CD4-positive, alpha-beta T cell (primary cell): ENCODE measurements around the gene RPS6KA2. TPM values are rescaled to one million over a fixed set of nuclear protein-coding genes. Genes with fewer than 3 reads are reported as not detected.

Experiments
- ATAC-seq: fragments of 200-7000 bp; cut with Tn5 transposase; one replicate; pipeline ENCODE4 v1.10.0; 2022; ENCODE audit warnings: mild to moderate bottlenecking; ENCODE audit not compliant: poor library complexity
- CTCF ChIA-PET: fragments of 350-600 bp; sonication (Branson Sonifier 250); formaldehyde crosslinking; loops from one replicate; lab custom pipeline; 2021; ENCODE audit warnings: antibody characterized with exemption, inconsistent platforms; lab: Charles Lee
- POLR2A ChIA-PET: fragments of 350-600 bp; sonication (Branson Sonifier 250); formaldehyde crosslinking; loops from one replicate; lab custom pipeline; 2021; ENCODE audit warnings: antibody characterized with exemption, inconsistent platforms; lab: Charles Lee
- DNase-seq, 14 experiments: peaks; one replicate each; pipeline ENCODE4 v3.0.0-alpha.2; 2013 to 2020; ENCODE audit warnings: mixed read lengths in 2 of 14
- H3K27ac ChIP-seq, 2 donors: one replicate each; pipeline versions ENCODE4 v1.5.1 to v1.7.0; 2013; ENCODE audit warnings: low read length in 2 of 2, low read depth in 1 of 2, mild to moderate bottlenecking in 1 of 2
- H3K27me3 ChIP-seq, 2 experiments: 1 replicate in 1 of 2; 2 replicates in 1 of 2; pipeline versions ENCODE4 v1.6.1 to v1.7.0; 2013; ENCODE audit warnings: low read length in 2 of 2, control low read depth in 1 of 2, mild to moderate bottlenecking in 1 of 2, moderate library complexity in 1 of 2; ENCODE audit not compliant: insufficient read depth in 2 of 2, control insufficient read depth in 1 of 2
- H3K36me3 ChIP-seq: one replicate; pipeline ENCODE4 v1.6.1; 2013; ENCODE audit warnings: low read length, control low read depth; ENCODE audit not compliant: insufficient read depth
- H3K4me1 ChIP-seq: one replicate; pipeline ENCODE4 v1.6.1; 2013; ENCODE audit warnings: low read length, control low read depth; ENCODE audit not compliant: insufficient read depth
- H3K4me3 ChIP-seq: one replicate; pipeline ENCODE4 v1.5.1; 2013; ENCODE audit warnings: mild to moderate bottlenecking, low read length, moderate library complexity
- H3K9me3 ChIP-seq, 2 experiments: 1 replicate in 1 of 2; 2 replicates in 1 of 2; pipeline versions ENCODE4 v1.6.1 to v1.7.0; 2013; ENCODE audit warnings: low read length in 2 of 2, mild to moderate bottlenecking in 2 of 2, control low read depth in 1 of 2, moderate library complexity in 1 of 2; ENCODE audit not compliant: control insufficient read depth in 1 of 2, insufficient read depth in 1 of 2
- H3K27ac Mint-ChIP-seq: one replicate; pipeline ENCODE4 v1.8.0; 2020; ENCODE audit warnings: mixed read lengths
- H3K27me3 Mint-ChIP-seq: one replicate; pipeline ENCODE4 v1.8.0; 2021; ENCODE audit warnings: mixed read lengths
- H3K36me3 Mint-ChIP-seq: one replicate; pipeline ENCODE4 v1.8.0; 2021; ENCODE audit warnings: low read depth, mixed read lengths
- H3K4me1 Mint-ChIP-seq: one replicate; pipeline ENCODE4 v1.8.0; 2021; ENCODE audit warnings: low read depth, mixed read lengths
- H3K4me3 Mint-ChIP-seq: one replicate; pipeline ENCODE4 v1.8.0; 2020; ENCODE audit warnings: mild to moderate bottlenecking, mixed read lengths
- H3K9me3 Mint-ChIP-seq: one replicate; pipeline ENCODE4 v1.8.0; 2020; ENCODE audit warnings: mixed read lengths
- intact Hi-C, 2 experiments: fragments of 100-400 bp; cut with DNase I in 1 of 2; cut with micrococcal nuclease in 1 of 2; formaldehyde crosslinking; loops; one replicate each; pipeline versions ENCODE4 v1.15.1 to v1.9.0; 2023 to 2025; cut with DNase I, micrococcal nuclease
- total RNA-seq, 174 experiments: library from RNA in 2 of 174; stranded (reverse) in 2 of 174; gene quantifications; one replicate each; pipeline ENCODE4 v1.2.3 and lab custom pipeline; 2021 to 2026
- TF ChIP-seq, protein P1 (sequence below): fragments of 200-600 bp; IDR thresholded peaks from one replicate; pipeline ENCODE4 v1.8.0; 2022; ENCODE audit warnings: antibody characterized with exemption, mild to moderate bottlenecking

Gene RPS6KA2
- total RNA-seq, 2 experiments from 2014 or later, result 5.6 to 6.2 TPM

DNA sequence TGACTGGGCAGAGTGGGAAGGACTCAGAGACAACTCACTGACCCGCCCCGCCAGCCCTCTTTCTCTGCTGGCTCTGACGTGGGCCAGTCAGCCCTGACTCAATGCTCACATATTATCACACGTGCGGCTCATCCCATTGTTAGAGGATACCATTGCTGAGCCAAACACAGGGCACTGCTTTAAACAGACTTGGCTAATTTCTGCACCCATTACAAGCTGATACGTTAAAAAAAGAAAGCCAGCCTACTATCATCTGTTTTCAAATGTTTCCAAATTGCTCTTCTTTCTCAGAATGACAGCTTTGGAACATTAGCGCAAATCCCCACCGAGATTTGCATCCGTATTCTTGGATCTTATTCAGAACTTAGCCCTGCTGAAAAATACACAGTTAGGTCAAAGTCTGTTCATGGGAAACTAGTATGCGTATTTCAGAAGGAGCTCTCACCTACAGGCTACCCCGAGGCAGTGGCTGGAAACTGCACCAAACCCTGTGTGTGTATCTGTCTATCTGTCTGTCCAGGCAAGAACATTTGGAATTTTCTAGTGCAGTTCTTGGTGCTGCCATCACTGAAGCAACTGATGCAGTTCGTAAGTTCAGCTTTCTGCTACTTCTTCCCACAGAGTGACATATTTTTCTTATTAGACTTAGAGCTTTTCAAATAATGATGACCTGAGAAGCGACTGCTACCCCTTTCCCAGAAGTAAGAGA, 73.3 kb downstream of the RPS6KA2 start:
- ATAC-seq (no peak), DNase-seq (no peak)
- ChIA-PET POLR2A (no interaction called here), CTCF (no interaction called here)
- Mint-ChIP-seq H3K9me3 (no peaks in the 10 kb centered on the region), H3K27ac (no peak overlapping the region), H3K4me1 (peaks cover 6% of the 10 kb centered on the region), H3K36me3 (no peaks in the 10 kb centered on the region), H3K4me3 (no peak overlapping the region), H3K27me3 (no peaks in the 10 kb centered on the region)
- Histone ChIP-seq H3K4me1 (peaks cover 6% of the 10 kb centered on the region), H3K27ac (no peak overlapping the region), H3K4me3 (no peak overlapping the region), H3K36me3 (no peaks in the 10 kb centered on the region), H3K27me3 (no peaks in the 10 kb centered on the region), H3K9me3 (no peaks in the 10 kb centered on the region)
- TF ChIP-seq, protein P1, sequence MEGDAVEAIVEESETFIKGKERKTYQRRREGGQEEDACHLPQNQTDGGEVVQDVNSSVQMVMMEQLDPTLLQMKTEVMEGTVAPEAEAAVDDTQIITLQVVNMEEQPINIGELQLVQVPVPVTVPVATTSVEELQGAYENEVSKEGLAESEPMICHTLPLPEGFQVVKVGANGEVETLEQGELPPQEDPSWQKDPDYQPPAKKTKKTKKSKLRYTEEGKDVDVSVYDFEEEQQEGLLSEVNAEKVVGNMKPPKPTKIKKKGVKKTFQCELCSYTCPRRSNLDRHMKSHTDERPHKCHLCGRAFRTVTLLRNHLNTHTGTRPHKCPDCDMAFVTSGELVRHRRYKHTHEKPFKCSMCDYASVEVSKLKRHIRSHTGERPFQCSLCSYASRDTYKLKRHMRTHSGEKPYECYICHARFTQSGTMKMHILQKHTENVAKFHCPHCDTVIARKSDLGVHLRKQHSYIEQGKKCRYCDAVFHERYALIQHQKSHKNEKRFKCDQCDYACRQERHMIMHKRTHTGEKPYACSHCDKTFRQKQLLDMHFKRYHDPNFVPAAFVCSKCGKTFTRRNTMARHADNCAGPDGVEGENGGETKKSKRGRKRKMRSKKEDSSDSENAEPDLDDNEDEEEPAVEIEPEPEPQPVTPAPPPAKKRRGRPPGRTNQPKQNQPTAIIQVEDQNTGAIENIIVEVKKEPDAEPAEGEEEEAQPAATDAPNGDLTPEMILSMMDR, result no peak
- intact Hi-C loops, result no loop called here

DNA sequence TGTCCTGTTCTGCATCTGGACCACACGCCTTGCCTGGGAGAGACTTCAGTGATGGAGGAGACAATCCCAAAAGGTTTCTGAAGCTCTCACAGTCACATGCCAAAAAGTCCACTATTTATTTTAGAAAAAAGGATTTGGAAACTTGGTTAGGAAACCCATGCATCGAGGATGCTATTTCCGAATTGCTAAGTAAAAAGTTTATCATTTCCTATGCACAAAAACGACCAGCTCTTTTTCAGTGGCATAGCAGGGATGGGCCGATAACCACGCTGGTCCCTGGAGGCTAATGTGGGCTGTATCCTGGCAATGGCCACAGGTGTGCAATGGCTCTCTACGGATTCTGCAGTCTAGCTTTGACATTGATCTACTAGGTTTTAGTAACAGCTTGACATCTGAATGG, 74.5 kb downstream of the RPS6KA2 start:
- Mint-ChIP-seq H3K4me1 (peaks cover 6% of the 10 kb centered on the region), H3K9me3 (peaks cover 3% of the 10 kb centered on the region), H3K27ac (no peak overlapping the region), H3K4me3 (no peak overlapping the region), H3K27me3 (no peaks in the 10 kb centered on the region), H3K36me3 (no peaks in the 10 kb centered on the region)
- TF ChIP-seq, protein P1, result no peak
- DNase-seq (no peak), ATAC-seq (no peak)
- H3K9me3 ChIP-seq, result no peaks in the 10 kb centered on the region
- H3K27me3 ChIP-seq, result no peaks in the 10 kb centered on the region
- H3K36me3 ChIP-seq, result no peaks in the 10 kb centered on the region
- no peak overlapping the region for H3K4me3 ChIP-seq
- ChIA-PET CTCF (no interaction called here), POLR2A (no interaction called here)
- peaks cover 6% of the 10 kb centered on the region for H3K4me1 ChIP-seq
- H3K27ac ChIP-seq, result no peak overlapping the region
- intact Hi-C loops, result no loop called here

DNA sequence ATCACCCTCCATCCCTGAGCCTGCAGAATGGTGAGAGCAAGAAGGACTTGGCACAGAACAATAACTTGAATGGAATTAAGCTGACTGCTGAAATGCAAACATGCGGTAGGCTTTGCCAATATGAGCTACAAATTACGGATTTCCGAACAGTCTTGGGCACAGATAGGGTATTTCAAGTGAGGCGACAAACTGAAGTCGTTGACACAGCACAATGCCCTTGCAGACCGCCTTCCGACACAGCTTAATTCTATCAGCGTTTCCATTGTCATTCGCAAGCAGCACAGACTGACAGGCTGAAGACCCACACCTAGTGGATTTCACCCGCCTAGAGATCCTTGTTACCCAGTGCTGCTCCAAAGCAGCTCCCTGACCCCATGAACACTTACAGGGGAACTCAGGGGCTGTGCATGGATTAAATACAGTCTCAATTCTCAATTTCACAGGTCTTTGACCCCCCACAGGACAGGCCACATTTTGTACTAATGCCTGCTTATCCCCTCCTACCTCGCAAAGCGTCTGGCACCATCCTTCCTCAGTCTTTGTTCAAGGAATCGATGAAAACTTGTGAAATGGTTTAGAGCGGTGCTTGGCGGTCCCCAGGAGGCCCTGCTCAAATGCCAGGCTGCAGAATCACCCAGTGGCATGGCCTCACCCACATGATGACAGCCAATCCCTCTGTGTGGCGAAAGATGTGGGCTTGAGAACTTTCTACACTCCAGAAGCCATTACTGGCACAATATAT, 75.1 kb downstream of the RPS6KA2 start:
- H3K9me3 Mint-ChIP-seq, result peaks cover 3% of the 10 kb centered on the region
- ATAC-seq (no peak), DNase-seq (no peak)
- intact Hi-C loops, result no loop called here
- TF ChIP-seq, protein P1, result no peak
- CTCF ChIA-PET, result interaction anchor here (0.6 kb wide), 1 partner anchor 34 kb away, joined by 3 read pairs; no protein-coding TSS in a partner anchor
- Histone ChIP-seq H3K27me3 (no peaks in the 10 kb centered on the region), H3K4me1 (peaks cover 2% of the 10 kb centered on the region), H3K36me3 (no peaks in the 10 kb centered on the region), H3K9me3 (no peaks in the 10 kb centered on the region), H3K4me3 (no peak overlapping the region), H3K27ac (no peak overlapping the region)
- no peaks in the 10 kb centered on the region for H3K36me3 Mint-ChIP-seq
- H3K27ac Mint-ChIP-seq, result no peak overlapping the region
- H3K27me3 Mint-ChIP-seq, result no peaks in the 10 kb centered on the region
- H3K4me3 Mint-ChIP-seq, result no peak overlapping the region
- POLR2A ChIA-PET, result no interaction called here
- H3K4me1 Mint-ChIP-seq, result no peaks in the 10 kb centered on the region
